ENCODE measurements around the gene GAS6. TPM values are rescaled to one million over a fixed set of nuclear protein-coding genes. Genes with fewer than 3 reads are reported as not detected.

Gene GAS6
- total RNA-seq, 3 donors from 2014 or later = 101 to 168 (median 113) TPM

DNA sequence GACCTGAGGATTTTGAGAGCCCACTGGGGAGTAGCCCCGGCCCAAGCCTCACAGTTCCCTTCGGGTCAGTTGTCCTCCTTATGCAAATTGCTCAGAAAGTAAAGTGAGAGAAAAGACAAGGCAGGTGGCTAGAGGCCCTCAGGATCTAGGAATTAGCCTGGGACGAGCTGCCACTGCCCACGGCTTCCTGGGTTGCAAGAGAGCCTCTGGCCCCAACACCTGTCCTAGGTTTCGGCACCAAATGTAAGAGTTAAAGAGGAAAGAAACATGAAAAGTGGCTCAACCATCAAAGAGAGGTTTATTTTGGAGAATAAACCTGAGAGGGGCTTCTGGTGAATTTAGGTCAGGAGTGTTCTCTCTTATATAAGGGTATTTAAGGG is 79.2 kb downstream of the GAS6 start:
- TF ChIP-seq, protein P1, sequence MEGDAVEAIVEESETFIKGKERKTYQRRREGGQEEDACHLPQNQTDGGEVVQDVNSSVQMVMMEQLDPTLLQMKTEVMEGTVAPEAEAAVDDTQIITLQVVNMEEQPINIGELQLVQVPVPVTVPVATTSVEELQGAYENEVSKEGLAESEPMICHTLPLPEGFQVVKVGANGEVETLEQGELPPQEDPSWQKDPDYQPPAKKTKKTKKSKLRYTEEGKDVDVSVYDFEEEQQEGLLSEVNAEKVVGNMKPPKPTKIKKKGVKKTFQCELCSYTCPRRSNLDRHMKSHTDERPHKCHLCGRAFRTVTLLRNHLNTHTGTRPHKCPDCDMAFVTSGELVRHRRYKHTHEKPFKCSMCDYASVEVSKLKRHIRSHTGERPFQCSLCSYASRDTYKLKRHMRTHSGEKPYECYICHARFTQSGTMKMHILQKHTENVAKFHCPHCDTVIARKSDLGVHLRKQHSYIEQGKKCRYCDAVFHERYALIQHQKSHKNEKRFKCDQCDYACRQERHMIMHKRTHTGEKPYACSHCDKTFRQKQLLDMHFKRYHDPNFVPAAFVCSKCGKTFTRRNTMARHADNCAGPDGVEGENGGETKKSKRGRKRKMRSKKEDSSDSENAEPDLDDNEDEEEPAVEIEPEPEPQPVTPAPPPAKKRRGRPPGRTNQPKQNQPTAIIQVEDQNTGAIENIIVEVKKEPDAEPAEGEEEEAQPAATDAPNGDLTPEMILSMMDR (IDR thresholded peaks at IDR 0.05) = no peak
- no peak for DNase-seq
- Histone ChIP-seq H3K9me3 (no peaks in the 10 kb centered on the region), H3K4me1 (ENCODE audit: low read depth) (peaks cover 3% of the 10 kb centered on the region), H3K36me3 (ENCODE audit: low read depth) (no peaks in the 10 kb centered on the region), H3K4me3 (no peak overlapping the region)
- intact Hi-C loops (cut with DNase I, micrococcal nuclease) = no loop called here
- ATAC-seq = no peak

- DNase-seq (no peak), ATAC-seq (no peak)
- Histone ChIP-seq H3K4me1 (ENCODE audit: low read depth) (peaks cover 3% of the 10 kb centered on the region), H3K36me3 (ENCODE audit: low read depth) (no peaks in the 10 kb centered on the region), H3K4me3 (no peak overlapping the region), H3K9me3 (no peaks in the 10 kb centered on the region)
- TF ChIP-seq, protein P1 (IDR thresholded peaks at IDR 0.05) = no peak
- intact Hi-C loops (cut with DNase I, micrococcal nuclease) = no loop called here
Measured at GRCh38 chr13:113783966-113784644, 79.8 kb downstream of the GAS6 start.

DNA sequence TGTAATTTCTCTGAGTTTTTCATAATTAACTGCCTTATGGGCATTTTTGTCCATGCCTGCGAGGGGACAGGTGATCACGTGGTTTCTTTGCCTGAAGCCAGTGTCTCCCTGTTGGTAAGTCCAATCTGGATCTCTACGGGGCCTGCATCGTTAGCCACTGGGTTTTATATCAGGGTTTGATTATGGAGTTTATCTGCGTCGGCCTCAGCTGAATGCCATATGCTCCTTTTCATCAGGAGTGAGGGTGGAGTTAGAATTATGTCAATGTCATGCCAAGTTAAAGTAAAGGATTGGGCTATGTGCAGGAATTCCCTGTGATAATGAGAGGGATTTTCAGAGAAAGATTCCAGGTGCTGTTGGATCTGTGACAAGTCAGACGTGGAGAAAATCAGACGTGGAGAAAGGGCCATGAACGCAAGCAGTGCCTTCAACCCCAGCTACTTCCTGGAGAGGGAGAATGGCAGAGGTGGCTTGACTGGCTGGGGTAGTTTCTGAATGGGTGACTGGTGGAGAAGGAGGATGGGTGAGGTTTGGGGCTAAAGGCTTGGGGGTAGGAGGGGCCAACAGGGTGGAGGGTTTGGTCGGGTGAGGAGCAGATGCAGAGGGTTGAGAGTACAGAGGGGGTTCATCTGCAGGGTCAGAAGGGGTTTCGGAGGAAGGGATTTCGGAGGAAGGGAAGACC is 80.5 kb downstream of the GAS6 start:
- TF ChIP-seq, protein P1 (IDR thresholded peaks at IDR 0.05) = no peak
- no peak for DNase-seq
- intact Hi-C loops (cut with DNase I, micrococcal nuclease) = no loop called here

GRCh38 chr13:113782472-113782871 is 81.4 kb downstream of the GAS6 start:
- TF ChIP-seq, protein P1 (IDR thresholded peaks at IDR 0.05) = no peak
- intact Hi-C loops (cut with DNase I, micrococcal nuclease) = no loop called here
- Histone ChIP-seq H3K4me3 (no peak overlapping the region), H3K36me3 (ENCODE audit: low read depth) (no peaks in the 10 kb centered on the region), H3K4me1 (ENCODE audit: low read depth) (peaks cover 3% of the 10 kb centered on the region), H3K9me3 (no peaks in the 10 kb centered on the region)
- no peak for DNase-seq
- no peak for ATAC-seq

More for the DNA sequence above, 80.5 kb downstream of the GAS6 start:
- no peak for ATAC-seq
- H3K4me1 ChIP-seq (ENCODE audit: low read depth) = peaks cover 3% of the 10 kb centered on the region
- H3K9me3 ChIP-seq = no peaks in the 10 kb centered on the region
- no peak overlapping the region for H3K4me3 ChIP-seq
- no peaks in the 10 kb centered on the region for H3K36me3 ChIP-seq (ENCODE audit: low read depth)

DNA sequence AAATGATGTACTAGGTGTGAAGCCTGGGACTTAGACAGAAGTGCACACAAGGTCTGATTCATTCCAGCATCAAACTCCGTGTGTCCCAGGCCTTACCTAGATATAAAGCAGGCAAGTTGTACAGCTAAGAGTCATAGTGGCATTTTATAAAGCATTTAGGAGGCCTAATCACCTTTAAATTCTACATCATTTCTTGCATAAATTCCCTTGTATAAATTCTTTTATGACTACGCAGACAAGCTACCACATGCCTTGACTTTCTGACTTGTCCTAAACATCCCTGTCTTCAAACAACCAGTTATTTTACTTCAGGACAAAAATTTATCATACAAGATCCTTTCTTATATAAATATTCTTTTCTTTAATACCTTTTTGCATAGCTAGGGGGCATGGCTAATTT is 82.3 kb downstream of the GAS6 start:
- DNase-seq = no peak
- H3K36me3 ChIP-seq (ENCODE audit: low read depth) = no peaks in the 10 kb centered on the region
- intact Hi-C loops (cut with DNase I, micrococcal nuclease) = no loop called here

More for the DNA sequence above, 82.3 kb downstream of the GAS6 start:
- H3K4me1 ChIP-seq (ENCODE audit: low read depth) = peaks cover 3% of the 10 kb centered on the region
- TF ChIP-seq, protein P1 (IDR thresholded peaks at IDR 0.05) = no peak
- ATAC-seq = no peak
- no peak overlapping the region for H3K4me3 ChIP-seq
- H3K9me3 ChIP-seq = no peaks in the 10 kb centered on the region
